Neural progenitor cell (in vitro differentiated cells): ENCODE measurements around the gene ANAPC15. TPM values are rescaled to one million over a fixed set of nuclear protein-coding genes. Genes with fewer than 3 reads are reported as not detected.

ENCODE experiments used
- DNase-seq: peaks from one replicate; pipeline ENCODE4 v3.0.0-alpha.2; 2016; ENCODE audit warnings: low spot score
- H2AFZ ChIP-seq: fragments of 200-600 bp; sonication (generic); replicated peaks from 2 replicates; pipeline ENCODE4 v1.6.1; 2016; ENCODE audit warnings: antibody characterized with exemption
- H3F3A ChIP-seq: fragments of 200-600 bp; sonication (generic); 2 replicates; pipeline ENCODE4 v1.6.1; 2016; ENCODE audit warnings: antibody characterized with exemption, low read depth
- H3K27ac ChIP-seq: fragments of 200-600 bp; sonication (generic); 2 replicates; pipeline ENCODE4 v1.5.1; 2016; ENCODE audit warnings: mild to moderate bottlenecking
- H3K27me3 ChIP-seq: fragments of 200-600 bp; sonication (generic); 2 replicates; pipeline ENCODE4 v1.6.1; 2016; ENCODE audit warnings: mild to moderate bottlenecking, moderate library complexity
- H3K36me3 ChIP-seq: fragments of 200-600 bp; sonication (generic); 2 replicates; pipeline ENCODE4 v1.5.1; 2016
- H3K4me1 ChIP-seq: fragments of 200-600 bp; sonication (generic); 2 replicates; pipeline ENCODE4 v1.6.1; 2016; ENCODE audit warnings: mixed run types
- H3K4me2 ChIP-seq: fragments of 200-600 bp; sonication (generic); 2 replicates; pipeline ENCODE4 v1.6.1; 2016
- H3K4me3 ChIP-seq: fragments of 200-600 bp; sonication (generic); 2 replicates; pipeline ENCODE4 v1.5.1; 2016
- H3K79me2 ChIP-seq: fragments of 200-600 bp; sonication (generic); 2 replicates; pipeline ENCODE4 v1.6.1; 2016; ENCODE audit warnings: low read depth
- H3K9ac ChIP-seq: fragments of 200-600 bp; sonication (generic); 2 replicates; pipeline ENCODE4 v1.6.1; 2016
- H3K9me3 ChIP-seq: fragments of 200-600 bp; sonication (generic); 2 replicates; pipeline ENCODE4 v1.5.1; 2016; ENCODE audit warnings: low read depth
- H4K20me1 ChIP-seq: fragments of 200-600 bp; sonication (generic); 2 replicates; pipeline ENCODE4 v1.6.1; 2016; ENCODE audit warnings: low read depth
- H3K27ac Mint-ChIP-seq: 3 replicates; pipeline ENCODE4 v1.8.0; 2021; ENCODE audit warnings: mixed read lengths
- H3K27me3 Mint-ChIP-seq: 2 replicates; pipeline ENCODE4 v1.8.0; 2022; ENCODE audit warnings: low read depth, mild to moderate bottlenecking, inconsistent platforms, moderate library complexity, mixed read lengths; ENCODE audit not compliant: insufficient read depth
- H3K36me3 Mint-ChIP-seq: 3 replicates; pipeline ENCODE4 v1.8.0; 2021; ENCODE audit warnings: mixed read lengths
- H3K4me1 Mint-ChIP-seq: 3 replicates; pipeline ENCODE4 v1.8.0; 2021; ENCODE audit warnings: mixed read lengths
- H3K4me3 Mint-ChIP-seq: 3 replicates; pipeline ENCODE4 v1.8.0; 2021; ENCODE audit warnings: mild to moderate bottlenecking, moderate library complexity, mixed read lengths
- H3K9me3 Mint-ChIP-seq: 3 replicates; pipeline ENCODE4 v1.8.0; 2020; ENCODE audit warnings: mixed read lengths
- CTCF ChIP-seq: fragments of 200-600 bp; sonication (generic); IDR thresholded peaks from 2 replicates; pipeline ENCODE4 v1.5.1; 2017; ENCODE audit warnings: antibody characterized with exemption, mild to moderate bottlenecking
- EZH2 ChIP-seq: fragments of 200-600 bp; sonication (generic); IDR thresholded peaks from 2 replicates; pipeline ENCODE4 v1.6.1; 2017; ENCODE audit warnings: antibody characterized with exemption, mild to moderate bottlenecking, moderate library complexity
- EZH2phosphoT487 ChIP-seq: fragments of 200-600 bp; sonication (generic); IDR thresholded peaks from 2 replicates; pipeline ENCODE4 v1.6.1; 2017; ENCODE audit warnings: antibody characterized with exemption
- total RNA-seq: library from RNA; depleted of rRNA; stranded (reverse); fragments of >200 nt; gene quantifications from 2 replicates; pipeline ENCODE4 v1.2.3, GENCODE V29; 2015; ENCODE audit warnings: low replicate concordance

The ANAPC15 gene
- total RNA-seq, 1 donor from 2014 or later, result 45.6 TPM

DNA sequence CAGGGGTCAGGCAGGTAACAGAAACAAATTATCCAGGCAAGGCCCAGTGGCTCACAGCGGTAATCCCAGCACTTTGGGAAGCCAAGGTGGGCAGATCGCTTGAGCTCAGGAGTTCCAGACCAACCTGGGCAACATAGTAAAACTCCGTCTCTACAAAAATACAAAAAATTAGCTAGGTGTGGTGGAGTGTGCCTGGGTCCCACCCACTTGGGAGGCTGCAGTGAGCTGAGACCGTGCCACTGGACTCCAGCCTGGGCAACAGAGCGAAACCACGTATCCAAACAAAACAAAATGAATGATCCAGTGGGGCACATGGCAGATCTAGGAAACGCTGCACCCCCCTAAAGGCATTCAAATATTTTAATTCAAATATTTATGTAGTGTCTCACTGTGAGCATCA is 42.0 kb downstream of the ANAPC15 start:
- no peak for DNase-seq
- TF ChIP-seq CTCF, result no peak
- TF ChIP-seq EZH2phosphoT487, result no peak
- TF ChIP-seq EZH2, result no peak
- Mint-ChIP-seq H3K36me3 (peaks cover 12% of the 10 kb centered on the region), H3K4me1 (peaks cover 54% of the 10 kb centered on the region), H3K27me3 (peaks cover 8% of the 10 kb centered on the region), H3K27ac (peak overlapping the region; percentile 23), H3K9me3 (no peaks in the 10 kb centered on the region), H3K4me3 (no peak overlapping the region)
- H3K9ac ChIP-seq, result peak overlapping the region; percentile 17
- H3K9me3 ChIP-seq, result no peaks in the 10 kb centered on the region
- no peaks in the 10 kb centered on the region for H3K27me3 ChIP-seq
- peaks cover 51% of the 10 kb centered on the region for H3K4me1 ChIP-seq
- peaks cover 100% of the 10 kb centered on the region for H3K79me2 ChIP-seq
- peak overlapping the region; percentile 81 for H3K27ac ChIP-seq
- peak overlapping the region; percentile 12 for H3K4me2 ChIP-seq
- H3K36me3 ChIP-seq, result no peaks in the 10 kb centered on the region
- no peak overlapping the region for H3K4me3 ChIP-seq
- no peak overlapping the region for H2AFZ ChIP-seq
- peaks cover 73% of the 10 kb centered on the region for H4K20me1 ChIP-seq
- H3F3A ChIP-seq, result peaks cover 26% of the 10 kb centered on the region

DNA sequence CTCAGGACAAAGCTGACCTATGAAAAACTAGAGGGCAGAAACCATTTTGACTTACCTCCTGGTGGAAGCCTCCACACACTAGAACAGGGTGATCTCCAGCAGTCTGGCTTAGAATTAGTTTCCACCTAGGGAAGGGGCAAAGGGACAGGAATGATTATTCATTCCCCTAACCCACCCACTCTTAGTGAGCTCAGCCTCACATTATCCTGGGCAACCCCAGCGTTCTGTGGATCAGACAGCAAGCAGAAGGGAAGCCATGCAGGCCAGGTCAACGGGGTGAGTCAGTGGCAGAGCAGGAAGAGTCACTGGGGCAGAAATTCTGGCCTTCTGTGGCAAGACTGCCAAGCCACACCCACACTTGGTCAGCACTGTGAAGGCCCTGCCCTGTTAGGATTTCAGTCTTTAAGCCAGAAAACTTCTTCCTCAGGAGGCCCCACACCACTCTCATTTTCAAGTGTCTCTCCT is 42.7 kb downstream of the ANAPC15 start:
- H3K27me3 Mint-ChIP-seq, result peaks cover 8% of the 10 kb centered on the region
- H3K4me3 Mint-ChIP-seq, result no peak overlapping the region
- H3K27ac ChIP-seq, result peak overlapping the region; percentile 81
- peaks cover 100% of the 10 kb centered on the region for H3K79me2 ChIP-seq
- peaks cover 54% of the 10 kb centered on the region for H3K4me1 Mint-ChIP-seq
- H3K9me3 Mint-ChIP-seq, result no peaks in the 10 kb centered on the region
- H3K27ac Mint-ChIP-seq, result peak overlapping the region; percentile 23
- peak overlapping the region; percentile 12 for H3K4me2 ChIP-seq
- peak overlapping the region; percentile 17 for H3K9ac ChIP-seq
- no peak for TF ChIP-seq EZH2
- TF ChIP-seq EZH2phosphoT487, result no peak
- TF ChIP-seq CTCF, result no peak
- H3F3A ChIP-seq, result peaks cover 26% of the 10 kb centered on the region
- peaks cover 51% of the 10 kb centered on the region for H3K4me1 ChIP-seq
- no peak overlapping the region for H3K4me3 ChIP-seq
- H2AFZ ChIP-seq, result no peak overlapping the region
- no peaks in the 10 kb centered on the region for H3K27me3 ChIP-seq
- H3K9me3 ChIP-seq, result no peaks in the 10 kb centered on the region
- H3K36me3 Mint-ChIP-seq, result peaks cover 12% of the 10 kb centered on the region
- H3K36me3 ChIP-seq, result no peaks in the 10 kb centered on the region
- peaks cover 66% of the 10 kb centered on the region for H4K20me1 ChIP-seq
- DNase-seq, result peak; percentile 29

DNA sequence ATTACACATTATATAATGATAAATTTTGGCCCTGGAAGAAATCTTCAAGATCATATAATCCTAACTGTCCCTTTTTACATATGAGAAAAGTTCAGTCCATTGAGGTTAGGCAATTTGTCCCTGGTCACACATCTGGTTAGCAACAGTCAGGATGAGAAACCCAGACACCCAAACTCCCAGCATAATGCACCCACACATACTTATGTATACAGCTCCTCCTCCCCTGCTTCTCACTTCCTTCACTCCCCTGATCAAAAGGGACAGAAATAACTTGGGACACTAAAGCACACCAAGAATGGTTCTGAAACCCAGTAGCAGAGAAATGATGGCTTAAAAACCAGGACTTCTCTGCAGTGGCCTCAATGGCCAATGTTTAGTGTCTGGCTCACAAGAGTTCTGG is 43.3 kb downstream of the ANAPC15 start:
- Histone ChIP-seq H3K4me2 (no peak overlapping the region), H3K4me3 (no peak overlapping the region), H3K4me1 (peaks cover 51% of the 10 kb centered on the region), H3K79me2 (peaks cover 100% of the 10 kb centered on the region), H2AFZ (no peak overlapping the region), H3K36me3 (no peaks in the 10 kb centered on the region), H4K20me1 (peaks cover 60% of the 10 kb centered on the region), H3K27me3 (no peaks in the 10 kb centered on the region), H3F3A (peaks cover 26% of the 10 kb centered on the region), H3K9me3 (no peaks in the 10 kb centered on the region), H3K27ac (peak overlapping the region; percentile 81), H3K9ac (no peak overlapping the region)
- no peak overlapping the region for H3K27ac Mint-ChIP-seq
- TF ChIP-seq EZH2phosphoT487 (no peak), EZH2 (no peak), CTCF (no peak)
- H3K4me1 Mint-ChIP-seq, result peaks cover 54% of the 10 kb centered on the region
- peaks cover 8% of the 10 kb centered on the region for H3K27me3 Mint-ChIP-seq
- no peak overlapping the region for H3K4me3 Mint-ChIP-seq
- peaks cover 12% of the 10 kb centered on the region for H3K36me3 Mint-ChIP-seq
- DNase-seq, result no peak
- H3K9me3 Mint-ChIP-seq, result no peaks in the 10 kb centered on the region
